GM18507 (cell line): ENCODE data around the gene CABLES1.

ENCODE experiments used
- DNase-seq: peaks from one replicate; pipeline ENCODE4 v3.0.0; 2011; ENCODE audit warnings: low read depth; ENCODE audit not compliant: insufficient read length; ENCODE audit errors: extremely low spot score
- FAIRE-seq: peaks from 2 replicates; lab custom pipeline; 2011; peaks lifted over from hg19 to GRCh38; lab: Jason Lieb, UNC

Gene CABLES1

DNA sequence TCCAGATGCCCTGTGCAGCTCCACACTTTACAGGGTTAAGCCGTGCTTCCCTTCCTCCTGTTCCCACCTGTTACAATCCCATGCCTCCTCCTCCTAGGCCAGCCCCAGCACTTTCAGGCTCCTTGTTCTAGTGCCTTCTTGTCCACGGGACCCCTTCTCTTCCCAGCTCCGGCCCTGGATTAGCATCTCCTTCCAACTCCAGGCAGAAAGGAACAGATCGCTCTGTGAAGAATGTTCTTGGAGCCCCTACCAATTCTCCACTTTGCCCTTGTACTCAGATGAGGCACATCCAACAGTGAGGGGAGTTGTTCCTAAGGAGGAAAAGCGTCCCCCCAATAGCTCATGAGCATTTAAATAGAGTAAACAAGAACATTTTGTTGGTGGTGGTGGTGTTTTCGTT, 72.7 kb downstream of the CABLES1 start:
- DNase-seq (no peak), FAIRE-seq (no peak)

DNA sequence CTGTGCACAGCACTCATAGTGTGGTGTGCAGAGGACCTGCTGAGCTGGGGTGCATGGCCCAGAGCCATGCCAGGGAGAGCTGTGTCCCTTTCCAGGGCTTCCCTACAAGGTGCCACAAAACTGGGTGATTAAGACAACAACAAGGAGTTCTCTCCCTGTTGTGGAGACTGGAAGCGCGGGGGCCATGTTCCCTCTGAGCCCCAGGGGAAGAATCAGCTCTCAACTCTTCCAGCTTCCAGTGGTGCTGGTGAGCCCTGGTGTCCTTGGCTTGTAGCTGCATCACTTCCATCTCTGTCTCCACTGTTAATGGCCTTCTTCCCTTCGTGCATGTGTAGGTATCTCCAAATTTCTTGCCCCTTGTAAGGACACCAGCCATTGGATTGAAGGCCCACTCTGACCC, 73.3 kb downstream of the CABLES1 start:
- FAIRE-seq (no peak), DNase-seq (no peak)

DNA sequence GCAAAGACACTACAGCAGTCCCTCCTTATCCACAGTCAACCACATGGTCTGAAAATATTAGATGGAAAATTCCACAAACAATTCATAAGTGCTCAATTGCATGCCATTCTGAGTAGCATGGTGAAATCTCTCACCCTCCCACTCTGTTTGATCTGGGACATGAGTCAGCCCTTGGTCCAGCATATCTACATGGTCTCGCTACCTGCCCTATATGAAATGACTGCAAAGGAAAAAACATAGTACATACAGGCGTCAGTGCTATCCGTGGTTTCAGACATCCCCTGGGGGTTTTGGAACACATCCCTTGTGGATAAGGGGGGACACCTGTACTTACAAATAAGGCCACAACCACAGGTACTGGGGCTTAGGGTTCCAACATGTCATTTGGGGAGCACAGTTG, 73.7 kb downstream of the CABLES1 start:
- DNase-seq (no peak), FAIRE-seq (no peak)

DNA sequence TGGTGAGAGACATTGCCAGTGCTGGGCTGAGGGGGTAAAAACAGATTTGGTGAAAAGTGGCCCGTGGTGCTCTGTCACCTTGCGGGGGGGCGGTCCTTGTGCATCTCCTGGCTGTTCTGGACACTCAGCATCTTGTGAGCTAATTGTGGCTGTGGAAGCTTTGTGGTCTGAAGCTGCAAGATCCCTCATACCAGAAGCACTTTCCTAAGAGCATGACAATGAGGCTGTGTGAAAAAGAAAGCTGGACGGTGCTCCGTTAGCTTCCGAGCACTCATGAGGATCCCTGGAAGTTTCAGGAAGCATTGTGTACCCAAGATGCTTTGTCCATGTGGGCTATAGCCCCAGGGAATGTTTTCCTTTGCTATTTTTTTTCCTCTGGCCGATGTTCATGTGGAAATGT, 74.5 kb downstream of the CABLES1 start:
- FAIRE-seq (no peak), DNase-seq (no peak)

DNA sequence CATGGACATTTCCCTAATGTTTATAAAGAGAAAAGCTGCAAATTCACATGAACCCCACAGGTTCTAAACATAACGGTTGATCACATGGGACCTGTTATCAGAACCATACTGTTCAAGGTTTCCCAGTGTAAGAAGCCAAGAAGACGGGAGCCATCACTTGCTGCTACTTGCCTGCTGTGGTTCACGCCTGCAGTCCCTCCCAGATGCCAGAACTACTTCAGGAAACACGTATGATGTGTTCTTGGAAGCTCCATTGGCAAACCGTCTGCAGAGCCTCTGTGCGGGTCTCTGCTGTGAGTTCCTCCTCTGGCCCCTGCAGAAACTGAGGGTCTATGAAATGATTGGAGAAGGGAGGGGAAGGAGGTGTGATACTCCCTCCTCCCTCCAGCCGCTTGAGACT, 75.2 kb downstream of the CABLES1 start:
- no peak for FAIRE-seq
- DNase-seq = no peak

DNA sequence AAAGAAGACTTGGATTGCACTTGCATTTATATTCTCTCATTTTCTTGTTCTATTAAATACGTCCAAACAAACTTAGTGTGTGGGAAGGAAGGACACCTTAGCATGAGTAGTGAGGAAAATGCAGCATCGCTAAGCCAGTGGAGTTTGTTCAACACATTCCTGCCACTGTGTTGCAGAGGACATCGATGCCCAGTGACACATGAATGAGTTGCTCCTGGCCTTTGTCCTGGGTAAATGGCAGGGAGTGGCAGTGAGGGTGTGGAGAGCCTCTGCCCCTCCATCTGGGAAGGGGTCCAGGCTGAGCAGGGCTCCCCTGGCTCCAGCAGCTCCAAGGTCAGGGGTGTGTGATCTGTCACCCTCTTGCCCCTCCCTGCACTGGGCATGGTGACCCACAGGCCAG, 75.9 kb downstream of the CABLES1 start:
- FAIRE-seq (no peak), DNase-seq (no peak)

DNA sequence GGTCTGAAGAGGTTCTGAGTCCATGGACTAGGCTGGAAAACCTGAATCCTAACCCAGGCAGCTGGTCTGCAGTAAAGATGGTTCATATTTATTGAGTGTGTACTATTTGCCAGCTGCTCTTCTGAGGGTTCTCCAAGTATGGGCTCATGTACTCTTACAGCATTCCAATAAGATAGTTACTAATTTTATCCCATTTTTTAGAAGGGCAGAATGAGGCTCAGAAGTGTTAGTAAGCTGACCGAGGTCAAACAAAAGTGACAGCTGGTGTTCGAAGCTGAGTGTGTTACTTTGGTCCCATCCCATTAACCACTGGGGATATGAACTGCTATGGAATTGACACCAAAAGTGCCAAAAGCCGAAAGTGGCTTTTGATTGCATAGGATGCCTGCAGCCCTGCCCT, 76.9 kb downstream of the CABLES1 start:
- DNase-seq (no peak), FAIRE-seq (no peak)

DNA sequence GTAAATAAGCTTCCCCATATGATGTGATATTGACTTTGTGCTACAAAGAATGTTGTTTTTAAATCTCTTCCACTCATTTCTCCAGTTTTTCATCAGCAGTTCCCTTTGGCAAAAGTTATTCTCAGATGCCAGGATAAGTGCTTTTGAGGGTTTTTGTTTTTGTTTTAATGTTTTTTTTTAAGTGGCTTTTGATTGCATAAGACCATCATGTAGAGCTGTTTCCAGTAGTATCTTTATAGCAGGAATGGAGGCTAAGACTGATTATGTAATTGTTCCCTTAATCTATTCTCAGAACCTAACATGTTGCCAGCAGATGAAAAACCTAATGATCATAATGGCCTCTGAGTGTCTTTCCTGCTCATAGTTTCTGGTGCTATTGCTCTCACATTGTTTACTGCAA, 77.9 kb downstream of the CABLES1 start:
- FAIRE-seq (peak; percentile 9), DNase-seq (no peak)

DNA sequence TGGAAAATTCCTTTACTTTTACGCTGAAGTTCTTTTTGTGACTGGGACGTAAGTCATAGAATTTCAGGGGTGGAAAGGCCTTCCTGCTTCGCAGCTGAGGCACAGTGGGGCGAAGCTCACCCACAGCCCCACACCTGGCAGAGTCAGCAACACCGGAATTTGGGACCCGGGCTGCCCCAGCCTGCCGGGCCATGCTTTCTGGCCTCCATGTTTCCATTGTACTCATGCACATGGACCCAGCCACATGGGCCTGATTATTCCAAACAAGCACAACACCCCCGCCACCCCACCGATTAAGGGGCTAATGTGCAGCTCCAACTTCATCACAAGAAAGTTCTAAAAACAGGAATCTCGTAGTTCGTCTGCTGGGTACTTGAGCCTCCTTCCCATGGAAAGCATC, 82.5 kb downstream of the CABLES1 start:
- FAIRE-seq (no peak), DNase-seq (no peak)

DNA sequence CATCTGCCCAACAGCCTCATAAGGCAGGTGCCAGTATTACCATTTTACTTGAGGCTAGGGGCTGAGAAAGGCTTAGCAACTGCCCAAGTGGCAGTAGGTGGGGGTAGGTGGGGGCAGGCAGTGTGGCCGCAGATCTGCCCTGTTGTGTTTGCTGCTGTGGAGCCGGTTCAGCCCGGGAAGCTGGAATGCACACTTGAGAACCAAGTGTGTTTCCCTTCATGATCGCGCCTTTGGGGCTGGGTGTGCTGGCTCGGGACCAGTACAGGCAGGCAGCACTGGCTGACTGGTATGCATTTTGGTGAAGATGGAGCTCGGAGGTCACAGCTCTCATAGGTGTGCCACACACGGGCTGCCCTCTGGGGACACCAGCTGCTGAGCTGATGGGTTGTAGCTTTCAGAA, 85.1 kb downstream of the CABLES1 start:
- no peak for FAIRE-seq

DNA sequence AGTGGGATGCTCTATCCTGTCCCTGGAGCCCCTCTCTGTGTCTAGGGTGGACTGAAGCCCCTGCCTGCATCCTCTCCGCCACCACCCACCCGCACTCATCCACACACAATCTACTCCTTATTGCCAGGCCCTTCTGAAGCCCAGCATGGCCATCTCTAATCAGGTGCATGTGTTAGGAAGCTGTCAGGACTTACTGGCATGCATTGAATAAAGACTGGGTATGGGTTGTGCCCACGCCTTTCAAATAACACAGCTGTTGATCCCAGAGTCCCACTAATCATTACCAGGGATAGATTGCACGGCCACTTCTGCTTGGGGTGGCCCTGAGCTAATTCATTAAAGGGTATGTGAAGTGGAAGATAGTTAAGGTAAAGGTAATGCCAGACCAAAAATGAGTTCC, 88.4 kb downstream of the CABLES1 start:
- no peak for FAIRE-seq

More for the DNA sequence above, 85.1 kb downstream of the CABLES1 start:
- DNase-seq = no peak

DNA sequence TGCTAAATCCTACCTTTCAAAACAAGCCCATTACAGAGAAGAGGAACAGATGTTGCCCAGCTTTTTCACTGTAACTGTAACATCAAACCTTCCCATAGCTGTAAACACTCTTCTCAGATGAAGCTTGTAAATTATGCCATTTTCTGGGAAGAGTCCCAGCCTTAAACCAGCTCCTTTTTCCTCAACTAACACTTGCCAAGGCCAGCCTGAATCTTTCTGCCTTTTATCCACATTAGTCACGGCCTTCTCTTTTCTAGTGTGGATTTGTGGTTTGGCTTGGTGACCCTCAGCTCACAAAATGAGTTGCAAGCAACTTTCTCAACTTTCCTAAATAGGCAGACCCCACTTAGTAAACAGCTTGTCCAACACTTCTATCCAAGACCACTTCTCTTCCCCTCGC, 90.2 kb downstream of the CABLES1 start:
- peak; percentile 39 for FAIRE-seq
- DNase-seq = no peak

More for the DNA sequence above, 88.4 kb downstream of the CABLES1 start:
- no peak for DNase-seq

DNA sequence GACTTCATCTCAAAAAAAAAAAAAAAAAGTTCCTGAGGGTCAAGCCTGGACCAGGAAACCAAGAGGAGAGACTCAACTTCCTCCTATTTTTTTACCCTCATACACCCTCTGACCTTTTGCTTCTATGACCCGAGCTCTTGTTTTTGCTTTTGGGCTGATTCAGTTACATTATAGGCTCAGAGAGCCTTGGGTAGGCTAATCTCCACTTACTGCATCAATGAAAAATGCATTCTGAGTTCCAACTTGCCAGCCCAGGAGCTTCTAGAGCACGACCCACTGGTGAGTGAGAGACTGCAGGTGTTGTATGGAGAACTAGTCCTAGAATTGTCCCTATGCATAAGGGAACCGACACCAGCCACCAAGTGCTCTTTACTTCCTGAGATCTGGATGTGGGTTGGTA, 91.1 kb downstream of the CABLES1 start:
- no peak for FAIRE-seq
- DNase-seq = no peak

DNA sequence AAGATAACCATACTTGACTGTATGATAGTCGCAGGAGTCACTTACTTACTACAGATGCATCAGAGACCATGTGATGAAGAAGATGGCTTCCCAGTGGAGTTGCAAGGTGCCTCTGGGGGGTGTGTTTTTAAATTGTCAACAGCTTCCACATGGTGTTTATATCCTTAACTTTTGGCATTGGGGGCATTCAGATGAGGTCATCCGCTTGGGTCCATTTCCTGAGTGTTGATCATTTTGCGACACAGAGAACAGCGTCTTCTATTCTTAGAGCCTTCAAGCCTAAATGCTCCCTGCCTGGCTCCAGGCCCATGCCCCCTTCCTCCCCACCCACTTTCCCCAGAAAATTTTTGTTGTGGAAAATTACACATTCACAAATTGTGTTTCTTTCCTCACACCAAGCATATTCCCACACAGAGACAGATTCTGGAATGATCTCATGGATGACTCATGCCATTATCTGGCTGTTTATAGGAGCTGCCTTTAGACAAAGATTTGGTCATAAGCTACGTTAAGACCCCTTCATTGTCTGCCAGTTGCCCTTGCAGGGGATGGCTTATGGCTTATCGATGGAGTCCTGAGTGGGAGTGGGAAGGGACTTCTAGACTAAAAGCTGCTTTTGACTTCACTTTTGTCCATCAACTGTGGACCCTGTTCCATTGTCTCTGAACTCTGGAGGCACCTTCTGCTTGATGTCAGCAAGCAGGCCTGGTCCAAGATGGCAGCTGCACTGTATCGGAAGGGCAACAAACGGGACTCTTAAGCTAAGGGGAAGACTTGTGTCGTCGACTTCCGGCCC, 91.8 kb downstream of the CABLES1 start:
- FAIRE-seq (peak; percentile 58), DNase-seq (no peak)

DNA sequence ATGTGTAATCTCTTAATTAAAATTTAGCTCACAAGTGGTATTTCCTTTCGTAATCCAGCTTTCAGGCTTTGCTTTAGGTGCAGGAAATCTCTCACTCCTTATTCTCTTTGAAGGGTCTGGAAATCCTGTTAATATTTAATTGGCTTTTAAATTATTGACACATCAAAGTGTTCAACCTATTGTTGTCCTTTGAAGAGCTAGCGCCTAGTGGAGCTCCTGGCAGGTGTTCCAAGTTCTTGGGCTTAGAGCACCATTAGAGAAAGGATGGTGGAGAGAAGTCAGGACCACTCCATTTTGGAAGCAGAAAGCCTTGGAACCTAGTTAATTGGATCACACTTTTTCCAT, 92.4 kb downstream of the CABLES1 start:
- no peak for FAIRE-seq
- DNase-seq = no peak

DNA sequence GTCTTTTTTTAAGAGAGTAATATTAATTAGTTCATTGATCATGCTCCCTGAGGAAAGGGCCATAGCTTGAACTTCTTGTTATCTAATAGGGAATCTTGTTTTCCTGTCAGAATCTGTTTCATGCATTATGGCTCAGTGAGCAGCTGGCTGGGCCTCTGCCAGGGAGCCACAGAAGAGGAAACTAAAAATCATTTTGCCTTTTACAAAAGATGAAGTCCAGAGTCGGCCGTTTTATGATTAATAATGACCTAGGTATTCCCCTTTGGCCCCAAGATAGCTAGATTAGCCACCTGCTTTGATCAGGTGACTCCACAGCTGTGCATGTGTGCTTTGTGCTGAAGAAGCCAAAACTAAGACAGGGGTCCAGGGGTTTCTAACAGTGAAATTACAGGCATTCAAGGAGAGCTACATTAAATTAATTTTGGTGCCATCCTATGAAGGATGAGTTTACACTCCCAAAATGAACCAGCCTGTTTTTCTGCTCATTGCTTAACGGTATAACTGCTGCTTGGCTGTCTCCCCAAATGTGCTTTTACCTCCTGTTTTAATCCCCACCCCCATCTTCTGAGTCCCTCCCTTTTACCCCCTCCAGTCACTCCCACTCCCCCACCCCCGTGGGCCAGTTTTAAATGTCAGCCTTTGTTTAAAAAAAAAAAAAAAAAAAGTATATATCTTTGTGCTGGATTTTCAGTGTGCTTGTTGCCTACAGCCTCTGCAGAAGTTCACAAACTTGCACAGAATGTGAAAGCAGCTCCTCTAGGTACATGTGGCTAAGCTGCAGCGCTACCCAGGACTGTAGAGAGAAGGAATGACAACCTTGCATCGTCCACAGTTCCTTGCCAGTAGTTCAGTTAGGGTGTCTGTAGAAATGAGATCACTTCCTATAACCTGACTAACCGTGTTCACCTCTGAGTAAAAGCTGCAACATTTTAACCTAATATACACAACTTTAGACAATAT, 93.1 kb downstream of the CABLES1 start:
- no peak for DNase-seq
- peak; percentile 92 for FAIRE-seq

DNA sequence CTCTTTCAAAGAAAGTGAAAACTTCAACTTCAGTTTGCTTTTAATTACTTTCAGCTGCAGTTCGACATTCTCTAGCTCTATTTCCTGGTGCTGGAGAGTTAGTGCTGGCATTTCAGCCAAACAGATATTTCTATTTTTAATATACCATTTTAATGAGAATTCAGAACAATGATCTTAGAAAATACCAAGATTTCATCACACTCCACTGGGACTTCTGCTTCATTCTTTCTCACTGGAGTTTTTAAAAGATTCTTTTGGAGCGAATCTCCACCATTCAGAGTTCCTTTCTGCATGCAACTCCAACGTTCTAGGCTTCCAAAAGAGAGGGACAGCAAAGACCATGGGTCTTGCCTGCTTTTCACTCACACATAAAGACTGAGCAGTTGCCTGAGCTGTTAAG, 94.2 kb downstream of the CABLES1 start:
- no peak for DNase-seq
- no peak for FAIRE-seq

DNA sequence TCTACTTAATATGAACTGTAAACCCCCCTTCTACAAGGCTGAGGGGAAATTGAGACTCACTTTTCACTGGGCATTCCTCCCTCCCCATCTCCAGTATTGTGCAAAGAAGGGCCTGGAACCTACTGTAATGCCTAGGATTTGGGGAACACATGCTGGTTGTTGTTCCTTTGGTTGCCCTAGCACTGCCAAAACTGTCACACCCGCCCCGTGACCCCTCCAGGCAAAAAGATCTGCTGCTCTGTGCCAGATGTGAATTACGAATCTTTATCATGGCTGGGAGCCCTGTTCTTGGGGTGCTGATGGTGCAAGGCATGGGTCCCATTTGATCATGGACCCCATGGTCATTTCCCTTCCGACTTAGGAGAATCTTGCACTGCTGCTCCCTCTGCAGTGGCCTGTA, 95.4 kb downstream of the CABLES1 start:
- FAIRE-seq (peak; percentile 29), DNase-seq (no peak)

DNA sequence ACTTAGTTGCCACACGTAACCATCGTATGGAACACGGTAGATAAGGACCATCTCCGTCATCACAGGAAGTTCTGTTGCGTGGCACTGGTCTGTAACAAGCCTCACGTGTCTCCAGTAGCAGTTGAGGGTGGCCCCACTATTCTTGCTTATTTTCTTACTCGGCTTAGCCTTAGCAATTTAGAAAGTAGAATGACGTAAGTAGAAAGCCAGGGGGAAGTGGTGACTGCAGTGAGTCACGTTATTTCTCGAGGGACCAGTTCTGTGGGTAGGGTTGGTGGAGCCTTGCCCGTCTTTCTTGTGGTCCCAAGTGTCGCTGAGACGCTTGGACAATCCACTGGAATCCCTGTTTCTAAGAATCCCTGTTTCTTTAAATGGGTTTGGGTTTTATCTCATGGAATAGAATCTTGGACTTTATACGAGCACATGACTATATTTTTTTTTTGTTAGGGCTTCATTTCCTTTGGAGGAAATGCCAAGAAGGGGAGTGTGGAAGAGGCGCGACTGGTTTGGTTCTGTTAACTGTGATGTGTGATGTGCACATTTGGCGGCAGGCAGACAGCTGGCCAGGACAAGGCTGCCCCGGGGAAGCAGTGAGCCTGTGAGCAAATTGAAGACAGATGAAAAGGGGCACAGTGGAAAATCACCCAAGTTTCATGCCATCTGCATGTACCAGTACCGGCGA, 96.2 kb downstream of the CABLES1 start:
- DNase-seq = peak; percentile 75
- peak; percentile 100 for FAIRE-seq

DNA sequence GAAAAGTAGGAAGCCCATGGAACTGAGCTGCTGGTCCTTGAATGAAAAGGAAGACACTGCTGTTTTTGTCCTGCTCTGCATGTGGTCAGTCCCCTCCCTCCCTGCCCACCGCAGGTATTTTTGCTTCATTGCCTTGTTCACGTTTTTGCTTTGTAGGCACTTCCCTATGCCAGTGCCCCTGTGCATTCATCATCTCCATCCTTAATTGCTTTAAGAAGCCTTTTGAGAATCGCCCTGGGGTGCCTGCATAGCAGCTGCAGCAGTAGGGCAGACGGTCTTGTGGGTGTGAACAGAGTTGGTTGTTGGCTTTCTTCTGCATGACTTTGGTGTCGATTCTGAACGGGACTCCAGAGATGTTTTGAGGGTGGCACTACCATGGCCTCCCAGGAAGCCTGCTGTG, 97.0 kb downstream of the CABLES1 start:
- FAIRE-seq (no peak), DNase-seq (no peak)
